MCF 10A (cell line): ENCODE measurements around the gene PHACTR1. TPM values are rescaled to one million over a fixed set of nuclear protein-coding genes. Genes with fewer than 3 reads are reported as not detected.

Source experiments
- BruUV-seq: library from RNA; stranded (reverse); fragments of 400-500 nt; replicated peaks from 2 replicates; lab custom pipeline; 2021; lab: Mats Ljungman, UMichigan
- CTCF ChIA-PET: fragments of 300-600 bp; sonication (Branson Sonifier 250); formaldehyde crosslinking; extraction: SDS; loops from one replicate; lab custom pipeline; 2021; ENCODE audit warnings: antibody characterized with exemption, inconsistent platforms; lab: Yijun Ruan, JAX
- POLR2A ChIA-PET: fragments of 300-600, 350-650 bp; sonication (Branson Sonifier 250); formaldehyde crosslinking; extraction: SDS; loops from one replicate; lab custom pipeline; 2020; ENCODE audit warnings: antibody characterized with exemption, inconsistent platforms; lab: Yijun Ruan, JAX
- DNase-seq: peaks from one replicate; pipeline ENCODE4 v3.0.0-alpha.2; 2018; ENCODE audit not compliant: unreplicated experiment
- H3K27ac Mint-ChIP-seq: one replicate; pipeline ENCODE4 v1.8.0; 2022; ENCODE audit warnings: mild to moderate bottlenecking, low read depth, mixed read lengths; ENCODE audit not compliant: unreplicated experiment
- H3K27me3 Mint-ChIP-seq: one replicate; pipeline ENCODE4 v1.8.0; 2022; ENCODE audit warnings: mixed read lengths; ENCODE audit not compliant: insufficient read depth, unreplicated experiment
- H3K36me3 Mint-ChIP-seq: one replicate; pipeline ENCODE4 v1.8.0; 2022; ENCODE audit warnings: mild to moderate bottlenecking, moderate library complexity, mixed read lengths; ENCODE audit not compliant: insufficient read depth, unreplicated experiment
- H3K4me1 Mint-ChIP-seq: one replicate; pipeline ENCODE4 v1.8.0; 2022; ENCODE audit warnings: mixed read lengths; ENCODE audit not compliant: insufficient read depth, unreplicated experiment
- H3K4me3 Mint-ChIP-seq: one replicate; pipeline ENCODE4 v1.8.0; 2022; ENCODE audit warnings: mild to moderate bottlenecking, moderate library complexity, mixed read lengths; ENCODE audit not compliant: unreplicated experiment
- H3K9me3 Mint-ChIP-seq: one replicate; pipeline ENCODE4 v1.8.0; 2022; ENCODE audit warnings: mixed read lengths; ENCODE audit not compliant: unreplicated experiment
- intact Hi-C: fragments of 100-400 bp; cut with micrococcal nuclease; formaldehyde crosslinking; loops from 2 replicates; pipeline ENCODE4 v1.14.1; 2022
- total RNA-seq: library from RNA; stranded (reverse); gene quantifications from 2 replicates; pipeline ENCODE4 v1.2.3, GENCODE V29; 2022
- TF ChIP-seq, protein P1 (sequence below): fragments of 200-600 bp; IDR thresholded peaks from one replicate; pipeline ENCODE4 v1.8.0; 2022; ENCODE audit warnings: antibody characterized with exemption, mild to moderate bottlenecking; ENCODE audit not compliant: unreplicated experiment

Gene PHACTR1
- total RNA-seq, 1 experiment from 2014 or later: not detected

DNA sequence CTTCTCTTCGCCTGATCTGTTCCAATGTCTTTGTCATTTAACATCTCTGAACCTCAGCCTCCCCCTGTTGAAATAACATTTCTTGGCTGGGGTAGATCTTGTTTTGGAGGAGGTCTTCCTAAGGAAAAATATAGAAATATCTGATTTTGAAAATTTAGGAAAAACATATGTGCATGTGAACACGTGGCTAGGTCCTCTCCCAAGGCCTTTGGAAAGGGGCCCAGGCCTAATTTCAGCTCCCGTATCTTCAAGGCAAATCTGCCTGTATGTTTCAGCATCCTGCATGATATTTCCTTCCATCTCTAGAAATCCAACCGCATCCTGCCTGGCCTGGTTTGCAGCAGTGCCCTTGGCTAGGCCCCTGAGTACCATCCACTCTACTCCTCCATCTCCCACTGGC is 261.2 kb downstream of the PHACTR1 start:
- no TSS peak for BruUV-seq
- DNase-seq: no peak
- no peaks in the 10 kb centered on the region for H3K4me1 Mint-ChIP-seq
- TF ChIP-seq, protein P1, sequence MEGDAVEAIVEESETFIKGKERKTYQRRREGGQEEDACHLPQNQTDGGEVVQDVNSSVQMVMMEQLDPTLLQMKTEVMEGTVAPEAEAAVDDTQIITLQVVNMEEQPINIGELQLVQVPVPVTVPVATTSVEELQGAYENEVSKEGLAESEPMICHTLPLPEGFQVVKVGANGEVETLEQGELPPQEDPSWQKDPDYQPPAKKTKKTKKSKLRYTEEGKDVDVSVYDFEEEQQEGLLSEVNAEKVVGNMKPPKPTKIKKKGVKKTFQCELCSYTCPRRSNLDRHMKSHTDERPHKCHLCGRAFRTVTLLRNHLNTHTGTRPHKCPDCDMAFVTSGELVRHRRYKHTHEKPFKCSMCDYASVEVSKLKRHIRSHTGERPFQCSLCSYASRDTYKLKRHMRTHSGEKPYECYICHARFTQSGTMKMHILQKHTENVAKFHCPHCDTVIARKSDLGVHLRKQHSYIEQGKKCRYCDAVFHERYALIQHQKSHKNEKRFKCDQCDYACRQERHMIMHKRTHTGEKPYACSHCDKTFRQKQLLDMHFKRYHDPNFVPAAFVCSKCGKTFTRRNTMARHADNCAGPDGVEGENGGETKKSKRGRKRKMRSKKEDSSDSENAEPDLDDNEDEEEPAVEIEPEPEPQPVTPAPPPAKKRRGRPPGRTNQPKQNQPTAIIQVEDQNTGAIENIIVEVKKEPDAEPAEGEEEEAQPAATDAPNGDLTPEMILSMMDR: no peak
- peaks cover 29% of the 10 kb centered on the region for H3K27me3 Mint-ChIP-seq
- CTCF ChIA-PET: no interaction called here
- intact Hi-C loops: no loop called here
- H3K9me3 Mint-ChIP-seq: no peaks in the 10 kb centered on the region
- H3K27ac Mint-ChIP-seq: no peak overlapping the region
- H3K36me3 Mint-ChIP-seq: peaks cover under 1% of the 10 kb centered on the region
- POLR2A ChIA-PET: interaction anchor here (0.7 kb wide), 1 partner anchor 228 kb away, joined by 3 read pairs; no protein-coding TSS in a partner anchor
- H3K4me3 Mint-ChIP-seq: no peak overlapping the region

DNA sequence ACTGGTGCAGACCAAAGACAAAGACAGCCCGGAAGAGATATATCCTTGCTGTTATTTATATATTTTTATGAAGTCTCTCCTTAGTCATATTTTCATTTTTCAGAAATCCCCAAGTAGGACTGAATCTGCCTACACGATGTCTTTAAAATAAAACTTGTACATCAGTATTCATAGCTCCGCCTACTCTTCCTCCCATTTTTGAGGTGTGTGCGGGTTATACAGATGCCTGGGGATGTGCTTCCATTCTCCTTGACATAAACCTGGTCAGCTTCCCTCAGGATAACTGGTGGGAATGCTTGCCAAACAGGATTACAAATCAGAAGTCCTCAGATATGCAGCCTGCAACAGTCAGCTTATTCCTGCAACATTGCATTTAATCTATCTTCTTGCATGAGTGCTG is 264.2 kb downstream of the PHACTR1 start:
- CTCF ChIA-PET: no interaction called here
- H3K4me1 Mint-ChIP-seq: no peaks in the 10 kb centered on the region
- no TSS peak for BruUV-seq
- H3K36me3 Mint-ChIP-seq: peaks cover 6% of the 10 kb centered on the region
- H3K27me3 Mint-ChIP-seq: peaks cover 13% of the 10 kb centered on the region
- TF ChIP-seq, protein P1: no peak
- POLR2A ChIA-PET: no interaction called here
- H3K27ac Mint-ChIP-seq: no peak overlapping the region
- no peak for DNase-seq
- no peaks in the 10 kb centered on the region for H3K9me3 Mint-ChIP-seq
- intact Hi-C loops: no loop called here
- no peak overlapping the region for H3K4me3 Mint-ChIP-seq

DNA sequence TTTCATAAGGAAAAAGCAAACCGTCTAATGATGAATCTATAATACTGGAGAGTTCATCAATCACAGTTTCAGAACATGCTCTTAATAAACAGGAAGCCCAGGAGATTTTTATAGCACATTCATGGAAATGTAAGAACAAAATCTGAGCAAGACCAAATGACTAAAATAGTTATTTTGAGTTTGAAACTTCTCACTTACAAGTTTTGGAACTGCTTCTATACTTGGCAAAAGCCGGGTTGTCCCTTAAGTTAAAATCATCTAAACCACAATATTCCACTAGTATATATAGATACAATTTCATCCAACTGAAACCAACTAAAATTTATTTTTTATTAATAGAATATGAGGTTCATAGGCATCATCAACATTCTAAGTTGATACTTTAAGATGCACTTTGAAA is 268.2 kb downstream of the PHACTR1 start:
- ChIA-PET CTCF (no interaction called here), POLR2A (no interaction called here)
- Mint-ChIP-seq H3K27me3 (peaks cover 13% of the 10 kb centered on the region), H3K36me3 (peaks cover 6% of the 10 kb centered on the region), H3K9me3 (no peaks in the 10 kb centered on the region), H3K4me3 (no peak overlapping the region), H3K27ac (no peak overlapping the region), H3K4me1 (no peaks in the 10 kb centered on the region)
- no TSS peak for BruUV-seq
- DNase-seq: no peak
- intact Hi-C loops: no loop called here
- TF ChIP-seq, protein P1: no peak

DNA sequence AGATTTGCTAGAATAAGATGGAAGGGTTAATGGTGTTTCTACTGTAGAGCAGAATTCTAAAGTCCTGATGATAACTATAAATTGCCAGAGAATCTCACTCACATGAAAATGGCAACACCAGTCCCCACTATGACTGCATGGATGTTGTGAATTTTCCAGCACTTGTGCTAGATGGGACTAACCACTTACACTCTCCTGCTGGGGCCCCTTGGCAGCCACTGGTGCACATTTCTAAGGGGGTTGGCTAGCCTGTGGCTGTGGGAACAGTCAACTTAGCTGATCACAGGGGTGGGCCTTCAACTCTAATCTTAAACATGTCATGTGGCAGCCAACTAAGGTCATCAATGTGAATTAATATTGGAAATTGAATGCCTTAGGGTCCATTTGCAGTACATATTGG is 271.2 kb downstream of the PHACTR1 start:
- H3K27me3 Mint-ChIP-seq: peaks cover 27% of the 10 kb centered on the region
- ChIA-PET CTCF (interaction anchor here (0.6 to 0.7 kb wide), 2 partner anchors 8 to 623 kb away, joined by 3 to 5 read pairs; no protein-coding TSS in a partner anchor), POLR2A (no interaction called here)
- TF ChIP-seq, protein P1: no peak
- no peak for DNase-seq
- H3K4me1 Mint-ChIP-seq: no peaks in the 10 kb centered on the region
- peaks cover 6% of the 10 kb centered on the region for H3K36me3 Mint-ChIP-seq
- no peak overlapping the region for H3K4me3 Mint-ChIP-seq
- H3K27ac Mint-ChIP-seq: no peak overlapping the region
- no peaks in the 10 kb centered on the region for H3K9me3 Mint-ChIP-seq
- intact Hi-C loops: no loop called here
- BruUV-seq: no TSS peak
